Measurements from ENCODE around the gene PDXK. TPM values are rescaled to one million over a fixed set of nuclear protein-coding genes. Genes with fewer than 3 reads are reported as not detected.

Gene PDXK
- polyA plus RNA-seq, 1 of the 3 experiments (the other 2 are of a cell fraction) = 85.7 TPM

DNA sequence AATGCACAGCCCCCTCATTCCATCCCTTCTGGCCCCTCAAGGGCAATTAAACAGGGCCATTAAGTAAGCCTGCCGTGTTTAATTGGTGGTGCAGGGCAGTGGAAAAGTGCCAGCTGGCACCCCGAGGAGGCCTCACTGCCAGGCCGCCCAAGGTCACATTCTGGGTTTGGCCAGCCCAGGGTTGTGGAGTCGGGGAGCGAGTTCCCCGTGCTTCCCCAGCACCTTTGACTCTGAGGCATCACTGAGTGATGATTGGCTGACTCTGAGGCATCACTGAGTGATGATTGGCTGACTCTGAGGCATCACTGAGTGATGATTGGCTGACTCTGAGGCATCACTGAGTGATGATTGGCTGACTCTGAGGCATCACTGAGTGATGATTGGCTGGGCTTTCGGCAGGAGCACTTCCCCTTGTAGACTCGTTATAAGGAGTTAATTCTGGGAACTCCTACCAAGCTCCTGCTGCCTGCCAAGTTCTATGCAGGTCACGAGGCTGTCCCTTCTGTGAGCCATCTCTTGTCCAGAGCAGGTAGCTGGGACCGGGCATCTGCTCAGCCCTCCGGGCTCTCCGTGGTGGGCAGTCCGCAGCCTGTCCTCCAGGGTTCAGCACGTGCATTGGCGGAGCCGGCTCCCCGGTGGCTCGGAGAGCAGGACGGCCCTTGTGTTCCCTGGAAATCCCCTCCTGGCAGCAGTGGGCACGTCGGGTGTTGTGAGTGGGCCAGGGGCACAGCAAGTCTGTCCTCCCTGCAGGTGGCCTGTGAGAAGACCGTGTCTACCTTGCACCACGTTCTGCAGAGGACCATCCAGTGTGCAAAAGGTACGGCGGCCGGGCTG, 36.2 kb downstream of the PDXK start:
- POLR2A ChIA-PET = no interaction called here
- Histone ChIP-seq H2AFZ (ENCODE audit: low read depth) (no peak overlapping the region), H3K27ac (ENCODE audit: low read depth in 2 of 2, low read length in 1 of 2) (no peak overlapping the region; a peak in 1 of 4 replicates), H3F3A (replicated peaks; ENCODE audit: insufficient read depth) (no peaks in the 10 kb centered on the region), H4K20me1 (ENCODE audit: insufficient read depth) (no peaks in the 10 kb centered on the region), H3K9ac (no peak overlapping the region), H3K4me2 (no peak overlapping the region), H3K9me3 (no peaks in the 10 kb centered on the region), H3K4me3 (ENCODE audit: low read depth in 2 of 2, low read length in 1 of 2) (no peak overlapping the region), H3K36me3 (replicated peaks in 1 of 2; ENCODE audit: control insufficient read depth in 1 of 2, insufficient read depth in 2 of 2, low read length in 1 of 2) (peaks cover 0 to 65% of the 10 kb centered on the region in 2 experiments), H3K9me2 (no peaks in the 10 kb centered on the region), H3K79me2 (ENCODE audit: insufficient read depth) (no peaks in the 10 kb centered on the region), H3K27me3 (ENCODE audit: insufficient read depth) (no peaks in the 10 kb centered on the region), H3K4me1 (ENCODE audit: control insufficient read depth in 1 of 2, insufficient read depth in 2 of 2, low read depth in 1 of 2, low read length in 1 of 2) (no peaks in the 10 kb centered on the region)
- TF ChIP-seq RFX5 (IDR thresholded peaks at IDR 0.05; ENCODE audit: low read length) (peak; percentile 58; the same call in 1 of the 2 replicates), POLR2AphosphoS5 (IDR thresholded peaks at IDR 0.05; ENCODE audit: low read depth, low read length) (no peak)
- CTCF ChIA-PET = interaction anchor here (1.4 kb wide), 1 partner anchor 14 kb away, joined by 4 read pairs; no protein-coding TSS in a partner anchor
- peak; percentile 55 for DNase-seq
- 98% methylated on average over 8 of the region's 26 CpGs for whole genome bisulfite sequencing (ENCODE audit: low lambda C conversion rate)

DNA sequence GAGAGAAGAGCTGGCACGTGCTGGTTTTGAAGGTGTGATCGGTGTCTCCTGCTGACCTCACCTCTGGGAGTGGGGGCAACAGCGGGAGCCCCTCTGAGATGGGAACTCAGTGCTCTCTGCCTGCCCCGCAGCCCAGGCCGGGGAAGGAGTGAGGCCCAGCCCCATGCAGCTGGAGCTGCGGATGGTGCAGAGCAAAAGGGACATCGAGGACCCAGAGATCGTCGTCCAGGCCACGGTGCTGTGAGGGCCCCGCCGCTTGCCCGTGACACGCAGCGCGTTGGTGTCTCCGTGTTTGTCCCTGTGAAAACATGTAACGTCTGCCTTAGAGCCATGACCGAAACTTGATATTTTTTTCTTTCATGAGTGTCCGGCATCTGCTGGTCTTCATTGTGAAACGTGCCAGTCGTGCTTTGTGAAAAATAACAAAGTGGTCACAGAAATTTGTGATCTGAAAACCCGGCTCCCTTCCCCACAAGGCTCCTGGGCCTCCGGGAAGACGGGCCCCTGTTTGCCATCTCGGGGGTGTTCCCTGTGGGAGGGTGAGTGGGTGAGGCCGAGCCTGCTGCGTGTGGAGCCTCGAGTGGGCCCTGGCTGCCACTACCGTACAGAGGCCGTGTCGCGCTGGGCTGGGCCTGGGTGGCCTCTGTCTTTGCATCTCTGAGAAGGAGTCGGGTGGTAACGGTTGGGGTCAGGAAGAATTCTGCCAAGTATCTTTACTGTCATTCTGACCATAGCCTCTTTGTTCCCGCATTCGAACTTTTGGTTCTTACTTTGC, 37.1 kb downstream of the PDXK start:
- H3K27me3 ChIP-seq (ENCODE audit: insufficient read depth) = no peaks in the 10 kb centered on the region
- ChIA-PET POLR2A (no interaction called here), CTCF (interaction anchor here (1.4 kb wide), 1 partner anchor 15 kb away, joined by 4 read pairs; no protein-coding TSS in a partner anchor)
- H3K79me2 ChIP-seq (ENCODE audit: insufficient read depth) = no peaks in the 10 kb centered on the region
- 94% methylated on average over 13 of the region's 37 CpGs for whole genome bisulfite sequencing (ENCODE audit: low lambda C conversion rate)
- H3K4me3 ChIP-seq (ENCODE audit: low read depth in 2 of 2, low read length in 1 of 2) = no peak overlapping the region
- H3K4me2 ChIP-seq = no peak overlapping the region
- H3K36me3 ChIP-seq (replicated peaks in 1 of 2; ENCODE audit: control insufficient read depth in 1 of 2, insufficient read depth in 2 of 2, low read length in 1 of 2) = peaks cover 0 to 70% of the 10 kb centered on the region in 2 experiments
- no peak overlapping the region for H3K9ac ChIP-seq
- DNase-seq = no peak
- H2AFZ ChIP-seq (ENCODE audit: low read depth) = no peak overlapping the region
- H3F3A ChIP-seq (replicated peaks; ENCODE audit: insufficient read depth) = no peaks in the 10 kb centered on the region
- no peak for TF ChIP-seq POLR2AphosphoS5 (IDR thresholded peaks at IDR 0.05; ENCODE audit: low read depth, low read length)
- H3K27ac ChIP-seq (ENCODE audit: low read depth in 2 of 2, low read length in 1 of 2) = no peak overlapping the region
- H3K9me2 ChIP-seq = no peaks in the 10 kb centered on the region
- H4K20me1 ChIP-seq (ENCODE audit: insufficient read depth) = no peaks in the 10 kb centered on the region
- no peaks in the 10 kb centered on the region for H3K4me1 ChIP-seq (ENCODE audit: control insufficient read depth in 1 of 2, insufficient read depth in 2 of 2, low read depth in 1 of 2, low read length in 1 of 2)
- no peaks in the 10 kb centered on the region for H3K9me3 ChIP-seq

DNA sequence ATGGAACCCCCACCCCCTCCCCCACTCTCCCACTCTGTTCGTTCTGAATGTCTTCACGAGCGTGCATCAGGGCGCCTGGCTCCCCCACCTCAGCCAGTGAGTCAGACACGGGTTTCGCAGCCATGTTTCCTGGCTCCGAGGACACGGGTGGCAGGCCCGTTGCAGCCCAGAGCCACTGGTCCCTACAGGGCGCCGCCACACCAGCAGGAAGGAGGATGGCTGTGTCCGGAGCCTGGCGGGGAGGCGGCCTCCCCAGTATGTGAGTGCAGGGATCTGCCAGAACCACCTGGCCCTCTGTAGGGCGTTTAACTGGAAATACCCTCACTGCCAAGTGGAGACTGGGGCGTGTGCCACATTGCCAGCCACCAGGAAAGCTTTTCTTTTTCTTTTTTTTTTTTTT, 38.7 kb downstream of the PDXK start:
- H3K36me3 ChIP-seq (replicated peaks in 1 of 2; ENCODE audit: control insufficient read depth in 1 of 2, insufficient read depth in 2 of 2, low read length in 1 of 2) = peaks cover 0 to 71% of the 10 kb centered on the region in 2 experiments
- no peak overlapping the region for H3K9ac ChIP-seq
- TF ChIP-seq RFX5 (IDR thresholded peaks at IDR 0.05; ENCODE audit: low read length) = no peak
- TF ChIP-seq JUND (IDR thresholded peaks at IDR 0.05) = no peak
- TF ChIP-seq RAD21 (IDR thresholded peaks at IDR 0.05; ENCODE audit: low read length) = no peak
- H3K9me2 ChIP-seq = no peaks in the 10 kb centered on the region
- no peaks in the 10 kb centered on the region for H3K79me2 ChIP-seq (ENCODE audit: insufficient read depth)
- no peaks in the 10 kb centered on the region for H4K20me1 ChIP-seq (ENCODE audit: insufficient read depth)
- no peaks in the 10 kb centered on the region for H3F3A ChIP-seq (replicated peaks; ENCODE audit: insufficient read depth)
- no peak overlapping the region for H3K27ac ChIP-seq (ENCODE audit: low read depth in 2 of 2, low read length in 1 of 2)
- no peak overlapping the region for H3K4me2 ChIP-seq
- no peaks in the 10 kb centered on the region for H3K4me1 ChIP-seq (ENCODE audit: control insufficient read depth in 1 of 2, insufficient read depth in 2 of 2, low read depth in 1 of 2, low read length in 1 of 2)
- H3K9me3 ChIP-seq = no peaks in the 10 kb centered on the region
- CTCF ChIA-PET = interaction anchor here (0.6 to 1.3 kb wide), 3 partner anchors 8 to 482 kb away, joined by 3 to 4 read pairs (median 3); no protein-coding TSS in a partner anchor
- H3K27me3 ChIP-seq (ENCODE audit: insufficient read depth) = no peaks in the 10 kb centered on the region
- POLR2A ChIA-PET = no interaction called here
- H2AFZ ChIP-seq (ENCODE audit: low read depth) = no peak overlapping the region
- WGBS (ENCODE audit: low lambda C conversion rate) = 90% methylated on average over 8 of the region's 16 CpGs
- H3K4me3 ChIP-seq (ENCODE audit: low read depth in 2 of 2, low read length in 1 of 2) = no peak overlapping the region
- no peak for DNase-seq

Measured in SK-N-SH (cell line).